GM13977 (cell line): Measurements from ENCODE around the gene GINS2.

Source experiments
- DNase-seq: peaks from one replicate; pipeline ENCODE4 v3.0.0; 2012; ENCODE audit warnings: low spot score
- in situ Hi-C: fragments of 300-500 bp; cut with MboI; formaldehyde crosslinking; loops from one replicate; pipeline ENCODE4 v1.12.0; 2022; ENCODE audit warnings: low sequenced_read_pairs, low pct_unique_long_range_greater_than_20kb, mixed read lengths, inconsistent platforms; ENCODE audit not compliant: unreplicated experiment
- TF ChIP-seq, protein P1 (sequence below): IDR thresholded peaks from 2 replicates; pipeline ENCODE4 v1.5.1; 2012; ENCODE audit warnings: mild to moderate bottlenecking, control low read depth; ENCODE audit not compliant: insufficient read depth; ENCODE audit errors: extremely low read depth, missing control alignments

The GINS2 gene

DNA sequence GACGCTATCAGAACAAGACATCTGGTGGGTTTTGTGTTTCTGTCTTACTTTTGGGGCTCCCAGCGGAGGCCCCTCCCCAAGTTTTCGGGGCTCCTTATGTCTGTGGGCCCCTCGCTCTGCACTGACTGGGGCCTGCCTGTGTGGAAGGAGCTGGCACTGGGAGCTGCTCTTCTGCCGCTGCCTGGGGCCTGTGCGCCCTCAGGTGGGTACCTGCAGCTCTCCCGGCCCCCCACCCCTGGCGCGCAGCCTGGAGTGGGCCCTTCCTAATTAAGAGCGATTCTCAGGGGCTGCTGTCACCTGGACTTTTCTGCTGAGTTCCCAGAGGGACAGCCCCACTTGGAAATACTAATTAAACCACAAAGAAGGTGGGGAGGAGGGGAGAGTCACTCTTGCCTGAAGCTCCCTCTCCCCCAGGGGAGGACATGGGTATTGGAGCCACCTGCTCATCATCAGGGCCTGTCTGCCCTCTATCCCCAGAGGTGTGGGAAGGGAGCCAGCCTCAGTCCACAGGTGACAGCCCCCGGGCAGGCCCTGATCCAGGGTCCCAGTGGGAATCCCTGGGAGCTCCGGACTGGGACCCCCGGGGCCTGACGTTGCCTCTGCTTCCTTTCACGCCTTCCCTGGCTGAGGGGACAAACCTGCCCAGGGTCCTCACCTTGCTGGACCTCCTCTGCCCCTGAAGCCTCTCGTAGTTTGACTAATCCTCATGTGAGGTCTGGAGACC, 39.2 kb downstream of the GINS2 start:
- DNase-seq, result no peak
- TF ChIP-seq, protein P1, sequence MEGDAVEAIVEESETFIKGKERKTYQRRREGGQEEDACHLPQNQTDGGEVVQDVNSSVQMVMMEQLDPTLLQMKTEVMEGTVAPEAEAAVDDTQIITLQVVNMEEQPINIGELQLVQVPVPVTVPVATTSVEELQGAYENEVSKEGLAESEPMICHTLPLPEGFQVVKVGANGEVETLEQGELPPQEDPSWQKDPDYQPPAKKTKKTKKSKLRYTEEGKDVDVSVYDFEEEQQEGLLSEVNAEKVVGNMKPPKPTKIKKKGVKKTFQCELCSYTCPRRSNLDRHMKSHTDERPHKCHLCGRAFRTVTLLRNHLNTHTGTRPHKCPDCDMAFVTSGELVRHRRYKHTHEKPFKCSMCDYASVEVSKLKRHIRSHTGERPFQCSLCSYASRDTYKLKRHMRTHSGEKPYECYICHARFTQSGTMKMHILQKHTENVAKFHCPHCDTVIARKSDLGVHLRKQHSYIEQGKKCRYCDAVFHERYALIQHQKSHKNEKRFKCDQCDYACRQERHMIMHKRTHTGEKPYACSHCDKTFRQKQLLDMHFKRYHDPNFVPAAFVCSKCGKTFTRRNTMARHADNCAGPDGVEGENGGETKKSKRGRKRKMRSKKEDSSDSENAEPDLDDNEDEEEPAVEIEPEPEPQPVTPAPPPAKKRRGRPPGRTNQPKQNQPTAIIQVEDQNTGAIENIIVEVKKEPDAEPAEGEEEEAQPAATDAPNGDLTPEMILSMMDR, result no peak
- in situ Hi-C loops, result no loop called here

DNA sequence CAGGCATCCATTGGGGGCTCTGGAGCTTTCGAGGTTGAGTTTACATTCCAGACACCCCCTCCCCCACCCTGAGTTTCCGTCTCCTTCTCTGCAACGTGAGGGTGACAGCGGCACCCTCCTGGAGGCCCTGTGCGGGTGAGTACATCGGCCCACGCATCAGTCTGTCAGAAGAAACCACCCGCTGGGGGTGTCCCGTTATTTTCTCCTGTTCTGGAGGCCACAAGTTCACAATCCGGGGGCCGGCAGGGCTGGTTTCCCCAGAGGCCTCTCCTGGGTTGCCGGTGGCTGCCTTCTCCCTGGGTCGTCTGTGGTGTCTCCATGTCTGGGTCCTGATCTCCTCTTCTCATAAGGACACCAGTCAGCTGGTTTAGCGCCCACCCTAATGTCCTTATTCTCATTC, 39.9 kb downstream of the GINS2 start:
- in situ Hi-C loops, result no loop called here
- TF ChIP-seq, protein P1, result no peak
- no peak for DNase-seq

GRCh38 chr16:85648070-85648714, 40.6 kb downstream of the GINS2 start:
- in situ Hi-C loops, result no loop called here
- TF ChIP-seq, protein P1, result no peak
- DNase-seq, result no peak

DNA sequence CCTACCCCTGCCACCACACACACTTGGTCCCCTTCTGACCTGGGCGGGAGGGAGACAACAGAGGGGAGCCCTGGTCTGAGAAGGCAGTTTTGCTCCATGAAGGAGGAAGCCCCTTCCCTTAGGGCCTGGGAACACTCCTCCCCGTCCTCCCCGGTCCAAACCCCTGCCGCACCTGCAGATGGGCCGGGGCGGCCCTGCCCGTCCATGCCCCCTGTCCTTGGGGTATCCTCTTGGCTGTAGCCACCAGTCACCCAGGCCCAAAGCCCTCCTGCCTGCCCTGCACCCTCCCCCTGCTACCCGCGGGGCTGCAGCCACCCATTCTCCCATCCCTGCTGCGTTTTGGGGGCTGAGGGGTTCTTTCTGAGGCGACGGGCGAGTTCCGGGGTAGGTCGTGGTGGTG, 41.8 kb downstream of the GINS2 start:
- no peak for DNase-seq
- TF ChIP-seq, protein P1, result no peak
- in situ Hi-C loops, result no loop called here

- in situ Hi-C loops, result no loop called here
- TF ChIP-seq, protein P1, result no peak
- DNase-seq, result no peak
These were observed 42.3 kb downstream of the GINS2 start for GRCh38 chr16:85646358-85646907.

GRCh38 chr16:85645021-85645589, 43.6 kb downstream of the GINS2 start:
- no peak for DNase-seq
- in situ Hi-C loops, result no loop called here
- TF ChIP-seq, protein P1, result no peak
